Measurements from ENCODE around the gene SMAD2.

The SMAD2 gene

DNA sequence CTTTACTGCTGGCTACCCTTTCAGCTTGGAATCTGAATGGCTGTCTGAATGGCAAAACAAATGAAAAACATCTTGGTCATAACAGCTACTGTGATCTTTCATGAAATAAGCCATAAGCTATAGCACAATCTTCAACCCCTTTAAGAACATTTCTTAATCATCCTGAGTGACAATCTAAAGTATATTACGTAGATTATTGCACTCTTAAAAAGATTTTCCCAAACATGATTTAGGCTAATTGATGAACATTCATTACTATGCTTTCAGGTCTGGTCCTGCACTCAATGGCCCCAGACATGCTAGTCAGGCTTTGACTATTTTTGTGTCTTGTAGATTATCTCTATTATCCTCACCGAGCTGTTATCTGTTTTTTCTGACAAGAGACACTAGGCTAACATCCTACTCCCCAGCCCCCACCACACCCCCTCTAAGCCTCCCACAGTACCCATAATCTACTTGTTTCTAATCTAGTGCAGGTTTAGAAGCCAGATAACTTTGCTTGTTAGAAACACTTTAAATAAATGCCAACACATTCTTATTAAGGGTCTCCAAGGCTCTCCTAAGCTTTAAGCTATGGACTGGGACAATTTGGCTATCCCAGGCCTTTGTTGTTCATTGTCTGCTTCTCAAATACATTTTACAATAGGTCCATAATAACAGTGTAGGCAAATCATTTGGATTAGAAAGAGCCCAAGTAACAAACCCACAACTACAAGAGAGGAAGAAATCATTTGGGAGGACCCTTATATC is 4.2 kb downstream of the SMAD2 start:
- no peak overlapping the region for H3K4me3 ChIP-seq (ENCODE audit: low read length)
- no peak for DNase-seq (ENCODE audit: low read depth)
- TF ChIP-seq, protein P1, sequence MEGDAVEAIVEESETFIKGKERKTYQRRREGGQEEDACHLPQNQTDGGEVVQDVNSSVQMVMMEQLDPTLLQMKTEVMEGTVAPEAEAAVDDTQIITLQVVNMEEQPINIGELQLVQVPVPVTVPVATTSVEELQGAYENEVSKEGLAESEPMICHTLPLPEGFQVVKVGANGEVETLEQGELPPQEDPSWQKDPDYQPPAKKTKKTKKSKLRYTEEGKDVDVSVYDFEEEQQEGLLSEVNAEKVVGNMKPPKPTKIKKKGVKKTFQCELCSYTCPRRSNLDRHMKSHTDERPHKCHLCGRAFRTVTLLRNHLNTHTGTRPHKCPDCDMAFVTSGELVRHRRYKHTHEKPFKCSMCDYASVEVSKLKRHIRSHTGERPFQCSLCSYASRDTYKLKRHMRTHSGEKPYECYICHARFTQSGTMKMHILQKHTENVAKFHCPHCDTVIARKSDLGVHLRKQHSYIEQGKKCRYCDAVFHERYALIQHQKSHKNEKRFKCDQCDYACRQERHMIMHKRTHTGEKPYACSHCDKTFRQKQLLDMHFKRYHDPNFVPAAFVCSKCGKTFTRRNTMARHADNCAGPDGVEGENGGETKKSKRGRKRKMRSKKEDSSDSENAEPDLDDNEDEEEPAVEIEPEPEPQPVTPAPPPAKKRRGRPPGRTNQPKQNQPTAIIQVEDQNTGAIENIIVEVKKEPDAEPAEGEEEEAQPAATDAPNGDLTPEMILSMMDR (conservative IDR thresholded peaks at IDR 0.05; ENCODE audit: low read depth, low read length), result no peak

DNA sequence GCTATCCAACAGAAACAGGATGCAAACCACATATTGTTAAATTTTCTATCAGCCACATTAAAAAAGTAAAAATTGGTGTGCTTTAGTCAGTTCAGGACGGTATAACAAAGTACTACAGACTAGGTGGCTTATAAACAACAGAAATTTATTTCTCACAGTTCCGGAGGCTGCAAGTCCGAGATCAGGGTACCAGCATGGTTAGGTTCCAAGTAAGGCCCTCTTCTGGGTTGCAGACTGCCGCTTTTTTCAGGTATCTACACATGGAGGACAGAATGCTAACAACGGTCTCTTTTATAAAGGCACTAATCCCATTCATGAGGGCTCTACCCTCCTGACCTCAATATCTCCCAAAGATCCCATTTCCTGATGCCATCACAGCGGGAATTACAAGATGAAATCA is 10.5 kb downstream of the SMAD2 start:
- TF ChIP-seq, protein P1 (conservative IDR thresholded peaks at IDR 0.05; ENCODE audit: low read depth, low read length), result no peak
- H3K4me3 ChIP-seq (ENCODE audit: low read length), result no peak overlapping the region
- no peak for DNase-seq (ENCODE audit: low read depth)

DNA sequence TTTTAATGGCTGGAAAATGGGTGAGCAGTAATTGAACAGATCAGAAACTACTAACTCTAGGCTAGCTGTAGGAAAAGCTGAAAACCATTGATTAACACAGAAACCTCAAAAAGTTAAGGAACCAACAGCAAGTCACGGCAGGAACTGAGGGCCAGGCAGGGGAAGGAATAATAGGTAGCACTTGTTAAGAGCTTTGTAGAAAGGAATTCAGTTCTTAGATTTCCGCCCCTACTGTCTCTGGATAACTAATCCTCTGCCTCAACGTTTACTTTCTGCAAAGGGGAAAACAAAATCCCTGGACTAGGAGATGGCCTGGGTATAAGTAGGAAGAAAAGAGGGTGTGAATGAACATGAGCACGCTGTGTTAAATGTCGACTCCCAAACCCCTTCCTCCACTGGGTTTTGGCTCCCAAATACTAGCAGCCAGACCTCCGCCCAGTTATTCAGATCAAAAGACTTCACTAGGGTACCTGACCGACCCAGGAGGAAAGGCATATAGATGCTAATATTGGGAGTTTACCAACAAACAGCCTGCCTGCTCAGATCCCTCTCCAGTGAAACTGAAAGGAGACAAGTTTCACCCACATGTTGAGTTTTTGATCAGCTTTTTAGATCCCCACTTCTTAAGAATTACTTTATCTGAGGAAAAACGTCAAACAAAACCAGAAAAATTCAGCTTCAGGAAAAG is 12.4 kb downstream of the SMAD2 start:
- TF ChIP-seq, protein P1 (conservative IDR thresholded peaks at IDR 0.05; ENCODE audit: low read depth, low read length), result no peak
- no peak for DNase-seq (ENCODE audit: low read depth)
- H3K4me3 ChIP-seq (ENCODE audit: low read length), result no peak overlapping the region

DNA sequence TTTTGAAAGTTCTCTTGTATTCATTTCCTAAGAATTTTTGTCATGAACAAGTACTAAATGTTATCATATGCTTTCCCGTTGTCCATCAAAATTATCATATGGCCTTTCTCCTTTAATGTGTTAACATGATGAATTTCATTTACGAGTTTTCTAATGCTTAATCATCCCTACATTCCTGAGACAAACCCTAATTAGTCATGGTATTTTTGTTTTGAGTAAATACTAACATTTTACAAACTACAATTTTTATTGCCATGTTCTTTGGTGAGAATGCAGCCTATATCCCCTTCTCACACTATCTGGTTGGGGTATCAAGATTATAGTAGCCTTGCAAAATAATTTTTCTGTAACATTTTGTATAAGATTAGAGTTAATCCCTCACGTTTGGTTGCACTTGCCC is 14.5 kb downstream of the SMAD2 start:
- TF ChIP-seq, protein P1 (conservative IDR thresholded peaks at IDR 0.05; ENCODE audit: low read depth, low read length), result no peak
- DNase-seq (ENCODE audit: low read depth), result no peak
- H3K4me3 ChIP-seq (ENCODE audit: low read length), result no peak overlapping the region

DNA sequence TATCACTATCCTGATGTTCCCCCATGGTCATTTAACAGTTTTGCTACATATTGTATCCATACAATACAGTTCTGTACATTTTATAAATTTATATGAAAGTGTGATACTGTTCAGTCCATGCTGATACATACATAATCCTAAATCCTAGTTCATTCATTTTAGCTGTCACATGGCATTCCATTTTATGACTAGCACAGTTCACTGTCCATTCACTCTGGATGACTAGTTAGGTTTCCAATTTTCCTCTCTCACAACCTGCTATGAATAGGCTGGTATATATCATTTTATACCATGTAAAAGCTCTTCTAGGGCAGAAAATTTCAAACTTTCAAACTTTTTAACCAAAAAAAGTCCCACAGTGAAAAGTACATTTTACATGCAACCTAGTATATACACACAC is 15.2 kb downstream of the SMAD2 start:
- TF ChIP-seq, protein P1 (conservative IDR thresholded peaks at IDR 0.05; ENCODE audit: low read depth, low read length), result no peak
- no peak for DNase-seq (ENCODE audit: low read depth)
- no peak overlapping the region for H3K4me3 ChIP-seq (ENCODE audit: low read length)

DNA sequence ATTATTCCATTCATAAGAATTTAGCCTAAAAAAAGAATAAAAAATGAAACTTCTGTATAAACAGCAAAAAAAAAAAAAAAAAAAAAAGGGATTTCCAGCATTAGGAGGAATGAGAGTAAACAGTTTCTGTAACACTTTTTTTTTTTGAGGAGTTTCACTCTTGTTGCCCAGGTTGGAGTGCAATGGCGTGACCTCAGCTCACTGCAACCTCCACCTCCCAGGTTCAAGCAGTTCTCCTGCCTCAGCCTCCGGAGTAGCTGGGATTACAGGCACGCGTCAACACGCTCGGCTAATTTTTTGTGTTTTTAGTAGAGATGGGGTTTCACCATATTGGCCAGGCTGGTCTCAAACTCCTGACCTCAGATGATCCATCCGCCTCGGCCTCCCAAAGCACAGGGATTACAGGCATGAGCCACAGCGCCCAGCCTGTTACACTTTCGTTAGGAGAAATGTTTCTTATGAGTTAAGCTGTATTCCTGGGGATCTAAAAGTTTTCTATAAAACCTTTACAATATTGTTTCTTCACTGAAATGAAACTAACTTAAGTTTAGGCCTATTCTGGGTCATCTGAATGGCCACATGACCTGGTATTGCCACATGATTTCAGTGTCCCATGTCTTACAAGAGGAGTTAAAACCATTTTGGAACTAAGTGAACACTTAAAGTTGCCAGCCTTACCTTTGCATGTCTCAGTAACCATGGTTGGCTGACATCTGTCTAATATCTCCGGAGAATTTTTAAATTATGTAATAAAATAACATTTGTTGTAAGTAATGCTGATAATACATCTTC is 17.5 kb downstream of the SMAD2 start:
- DNase-seq (ENCODE audit: low read depth), result no peak
- TF ChIP-seq, protein P1 (conservative IDR thresholded peaks at IDR 0.05; ENCODE audit: low read depth, low read length), result no peak

More for the DNA sequence above, 17.5 kb downstream of the SMAD2 start:
- H3K4me3 ChIP-seq (ENCODE audit: low read length), result no peak overlapping the region

All from retinal pigment epithelial cell (primary cell).